ENCODE data around the gene ZNF311.
A peak's percentile ranks its signal among the peaks of the same experiment; 100 is the strongest.

DNA sequence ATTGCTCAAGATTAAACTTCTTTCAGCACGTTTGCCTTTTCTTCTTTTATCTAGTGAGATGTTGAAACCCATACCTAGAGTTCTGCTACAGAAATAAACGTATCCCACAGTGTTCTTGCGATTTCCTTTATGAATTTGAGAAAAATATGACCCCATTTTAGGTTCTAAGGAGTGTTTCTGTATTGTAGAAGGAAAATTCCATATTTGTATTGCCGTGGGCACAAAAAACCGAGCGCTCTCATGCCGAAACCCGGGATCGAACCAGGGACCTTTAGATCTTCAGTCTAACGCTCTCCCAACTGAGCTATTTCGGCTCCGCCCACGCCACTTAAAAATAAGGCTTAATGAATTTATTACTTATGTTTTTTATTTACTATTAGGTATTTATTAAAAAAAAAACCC is 23.7 kb downstream of the ZNF311 start:
- TF ChIP-seq, protein P1, sequence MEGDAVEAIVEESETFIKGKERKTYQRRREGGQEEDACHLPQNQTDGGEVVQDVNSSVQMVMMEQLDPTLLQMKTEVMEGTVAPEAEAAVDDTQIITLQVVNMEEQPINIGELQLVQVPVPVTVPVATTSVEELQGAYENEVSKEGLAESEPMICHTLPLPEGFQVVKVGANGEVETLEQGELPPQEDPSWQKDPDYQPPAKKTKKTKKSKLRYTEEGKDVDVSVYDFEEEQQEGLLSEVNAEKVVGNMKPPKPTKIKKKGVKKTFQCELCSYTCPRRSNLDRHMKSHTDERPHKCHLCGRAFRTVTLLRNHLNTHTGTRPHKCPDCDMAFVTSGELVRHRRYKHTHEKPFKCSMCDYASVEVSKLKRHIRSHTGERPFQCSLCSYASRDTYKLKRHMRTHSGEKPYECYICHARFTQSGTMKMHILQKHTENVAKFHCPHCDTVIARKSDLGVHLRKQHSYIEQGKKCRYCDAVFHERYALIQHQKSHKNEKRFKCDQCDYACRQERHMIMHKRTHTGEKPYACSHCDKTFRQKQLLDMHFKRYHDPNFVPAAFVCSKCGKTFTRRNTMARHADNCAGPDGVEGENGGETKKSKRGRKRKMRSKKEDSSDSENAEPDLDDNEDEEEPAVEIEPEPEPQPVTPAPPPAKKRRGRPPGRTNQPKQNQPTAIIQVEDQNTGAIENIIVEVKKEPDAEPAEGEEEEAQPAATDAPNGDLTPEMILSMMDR (IDR thresholded peaks at IDR 0.05) = 0 out of 2 replicates have a peak, but pooled peaks have one; percentile 20
- TF ChIP-seq TCF7L2 (IDR thresholded peaks at IDR 0.05; ENCODE audit: low read depth, low read length) (no peak; the same call in 1 of the 2 replicates), POLR2AphosphoS5 (IDR thresholded peaks at IDR 0.05; ENCODE audit: low read depth, low read length) (no peak)
